Ascending aorta (tissue), 2 donors: ENCODE measurements around the gene GPR63. TPM values are rescaled to one million over a fixed set of nuclear protein-coding genes. Genes with fewer than 3 reads are reported as not detected.

Experiments
- DNase-seq, 2 donors: peaks; one replicate each; pipeline ENCODE4 v3.0.0-alpha.2; 2019; ENCODE audit warnings: low spot score in 2 of 2
- H3K27ac ChIP-seq, 2 donors: fragments of 200-600 bp; sonication (generic); one replicate each; pipeline ENCODE4 v1.5.1; 2016 to 2017; ENCODE audit warnings: mild to moderate bottlenecking in 1 of 2
- H3K27me3 ChIP-seq: fragments of 200-600 bp; sonication (generic); one replicate; pipeline ENCODE4 v1.5.1; 2017
- H3K36me3 ChIP-seq, 2 donors: fragments of 200-600 bp; sonication (generic); one replicate each; pipeline ENCODE4 v1.5.1; 2016
- H3K4me1 ChIP-seq, 2 donors: fragments of 200-600 bp; sonication (generic); one replicate each; pipeline ENCODE4 v1.5.1; 2016 to 2017; ENCODE audit warnings: mild to moderate bottlenecking in 1 of 2
- H3K4me3 ChIP-seq, 2 donors: fragments of 200-600 bp; sonication (generic); one replicate each; pipeline ENCODE4 v1.5.1; 2016 to 2017; ENCODE audit warnings: mild to moderate bottlenecking in 1 of 2
- H3K9me3 ChIP-seq, 2 donors: fragments of 200-600 bp; sonication (generic); one replicate each; pipeline ENCODE4 v1.5.1; 2016
- intact Hi-C: fragments of 100-400 bp; cut with DNase I; formaldehyde crosslinking; loops from one replicate; pipeline ENCODE4 v1.15.1; 2023
- total RNA-seq: library from RNA; depleted of rRNA; stranded (reverse); fragments of >200 nt; gene quantifications from one replicate; pipeline ENCODE4 v1.1.0, GENCODE V29; 2016
- TF ChIP-seq, protein P1 (sequence below), 3 experiments: fragments of 200-600 bp in 2 of 3; fragments of 450-650 bp in 1 of 3; sonication (generic) in 2 of 3; IDR thresholded peaks; one replicate each; pipeline ENCODE4 v1.5.1; 2016 to 2019; ENCODE audit warnings: antibody characterized with exemption in 3 of 3, mild to moderate bottlenecking in 1 of 3, moderate library complexity in 1 of 3

The GPR63 gene
- total RNA-seq, 1 donor from 2014 or later = 0.85 TPM

DNA sequence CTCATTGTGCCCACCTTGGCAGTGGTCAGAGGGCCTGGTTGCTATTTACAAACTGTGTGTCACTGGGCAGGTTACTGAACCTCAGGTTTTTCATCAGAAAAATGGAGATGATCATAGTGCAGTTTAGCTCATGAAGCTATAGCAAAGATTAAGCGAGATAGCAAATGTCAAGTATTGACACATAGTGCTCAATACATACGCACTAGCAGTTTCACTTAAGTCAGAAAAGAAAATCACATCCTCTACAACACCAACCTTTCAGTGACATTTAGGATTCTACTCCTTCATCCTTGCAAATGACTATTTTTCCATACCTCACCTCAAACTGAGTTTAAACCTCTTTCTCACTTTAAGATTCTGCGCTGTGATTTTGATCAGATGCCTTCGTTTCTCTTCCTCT, 16.2 kb downstream of the GPR63 start:
- H3K4me3 ChIP-seq = no peak overlapping the region
- H3K36me3 ChIP-seq = no peaks in the 10 kb centered on the region
- no peak overlapping the region for H3K27ac ChIP-seq
- no peaks in the 10 kb centered on the region for H3K27me3 ChIP-seq
- no peaks in the 10 kb centered on the region for H3K9me3 ChIP-seq
- DNase-seq = no peak
- intact Hi-C loops = no loop called here
- peaks cover 0 to under 1% of the 10 kb centered on the region in 2 donors for H3K4me1 ChIP-seq
- TF ChIP-seq, protein P1, sequence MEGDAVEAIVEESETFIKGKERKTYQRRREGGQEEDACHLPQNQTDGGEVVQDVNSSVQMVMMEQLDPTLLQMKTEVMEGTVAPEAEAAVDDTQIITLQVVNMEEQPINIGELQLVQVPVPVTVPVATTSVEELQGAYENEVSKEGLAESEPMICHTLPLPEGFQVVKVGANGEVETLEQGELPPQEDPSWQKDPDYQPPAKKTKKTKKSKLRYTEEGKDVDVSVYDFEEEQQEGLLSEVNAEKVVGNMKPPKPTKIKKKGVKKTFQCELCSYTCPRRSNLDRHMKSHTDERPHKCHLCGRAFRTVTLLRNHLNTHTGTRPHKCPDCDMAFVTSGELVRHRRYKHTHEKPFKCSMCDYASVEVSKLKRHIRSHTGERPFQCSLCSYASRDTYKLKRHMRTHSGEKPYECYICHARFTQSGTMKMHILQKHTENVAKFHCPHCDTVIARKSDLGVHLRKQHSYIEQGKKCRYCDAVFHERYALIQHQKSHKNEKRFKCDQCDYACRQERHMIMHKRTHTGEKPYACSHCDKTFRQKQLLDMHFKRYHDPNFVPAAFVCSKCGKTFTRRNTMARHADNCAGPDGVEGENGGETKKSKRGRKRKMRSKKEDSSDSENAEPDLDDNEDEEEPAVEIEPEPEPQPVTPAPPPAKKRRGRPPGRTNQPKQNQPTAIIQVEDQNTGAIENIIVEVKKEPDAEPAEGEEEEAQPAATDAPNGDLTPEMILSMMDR (IDR thresholded peaks at IDR 0.05) = no peak

DNA sequence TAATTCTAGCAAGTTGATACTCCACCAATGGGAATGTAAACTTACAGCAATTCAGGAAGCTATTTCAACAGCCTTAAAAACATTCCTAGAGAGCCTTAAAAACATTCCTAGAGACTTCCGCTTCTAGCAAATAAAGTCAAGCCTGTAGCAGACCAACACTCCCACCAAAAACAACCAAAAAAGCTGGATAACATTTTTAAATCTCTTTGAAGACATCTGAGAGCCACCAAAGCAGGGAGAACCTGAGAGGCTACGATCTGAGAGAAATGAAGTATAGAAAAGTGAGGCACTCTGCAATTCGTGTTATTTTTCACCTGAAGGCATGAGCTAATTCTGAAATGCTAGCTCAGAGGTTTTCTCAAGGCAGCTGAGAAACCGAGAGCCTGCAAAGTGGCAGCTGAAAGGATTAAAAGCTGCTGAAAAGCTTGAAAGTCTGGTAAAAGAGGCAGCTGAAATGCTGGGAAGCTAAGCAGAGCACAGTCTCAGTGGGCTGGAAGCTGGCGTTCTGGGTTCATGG, 20.9 kb downstream of the GPR63 start:
- TF ChIP-seq, protein P1 (IDR thresholded peaks at IDR 0.05) = no peak
- no peaks in the 10 kb centered on the region for H3K27me3 ChIP-seq
- H3K4me1 ChIP-seq = peaks cover 0 to 11% of the 10 kb centered on the region in 2 donors
- no peak for DNase-seq
- no peaks in the 10 kb centered on the region for H3K36me3 ChIP-seq
- intact Hi-C loops = no loop called here
- H3K9me3 ChIP-seq = no peaks in the 10 kb centered on the region
- H3K27ac ChIP-seq = no peak overlapping the region
- peak overlapping the region; percentile 2 to 43 for H3K4me3 ChIP-seq

DNA sequence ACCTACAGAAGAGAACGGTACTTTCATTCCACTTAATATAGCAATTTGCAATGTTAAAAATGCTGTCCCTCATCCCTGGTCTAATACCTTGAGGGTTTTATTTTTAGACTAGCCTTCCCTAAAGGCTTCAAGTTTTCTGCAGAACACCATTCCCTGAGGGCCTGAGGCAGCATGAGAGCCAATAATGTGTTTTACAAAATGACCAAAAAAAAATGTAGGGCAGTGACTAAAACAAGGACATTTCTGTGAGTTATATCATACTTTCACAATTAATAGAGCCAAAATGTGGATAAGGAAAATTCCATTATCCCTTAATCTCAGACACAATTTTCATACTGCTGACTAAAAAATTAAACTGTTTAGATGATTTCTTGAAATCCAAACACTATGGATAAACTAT, 22.7 kb downstream of the GPR63 start:
- Histone ChIP-seq H3K36me3 (no peaks in the 10 kb centered on the region), H3K4me1 (peaks cover 0 to 11% of the 10 kb centered on the region in 2 donors), H3K9me3 (no peaks in the 10 kb centered on the region), H3K27me3 (no peaks in the 10 kb centered on the region), H3K4me3 (no peak overlapping the region), H3K27ac (no peak overlapping the region)
- TF ChIP-seq, protein P1 (IDR thresholded peaks at IDR 0.05) = no peak
- DNase-seq = no peak
- intact Hi-C loops = loop anchor here (2.0 kb wide), 1 partner anchor 26 kb away; no protein-coding TSS in a partner anchor

DNA sequence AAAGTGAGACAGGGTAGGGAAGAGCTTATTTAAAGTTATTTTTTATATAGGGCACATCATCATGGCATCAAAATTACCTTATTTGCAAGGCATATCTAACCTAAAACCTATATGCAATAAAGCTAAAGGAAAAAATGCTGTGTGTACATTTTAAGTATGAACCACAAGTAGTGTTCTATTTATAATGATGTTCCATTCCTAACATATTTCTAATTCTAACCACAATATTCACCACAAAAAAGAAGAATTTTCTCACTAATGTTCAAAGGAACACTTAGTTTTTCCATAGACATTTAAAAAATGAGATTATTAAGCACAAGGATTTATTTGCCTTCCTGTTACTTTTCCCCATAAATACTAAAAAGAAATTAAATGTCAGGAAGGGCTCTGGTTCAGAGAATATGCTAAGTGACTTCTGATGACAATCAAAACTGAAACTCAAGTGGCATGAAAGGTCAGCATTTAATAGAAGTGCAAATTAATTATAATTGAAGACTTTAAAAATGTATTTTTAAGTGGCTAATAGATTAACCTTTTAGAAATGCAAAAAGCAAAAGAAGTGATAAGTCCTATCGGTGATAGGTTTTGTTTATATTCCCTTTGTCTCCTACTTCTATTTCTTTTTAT, 25.1 kb downstream of the GPR63 start:
- no peak overlapping the region for H3K4me3 ChIP-seq
- no peak overlapping the region for H3K27ac ChIP-seq
- intact Hi-C loops = no loop called here
- no peaks in the 10 kb centered on the region for H3K27me3 ChIP-seq
- H3K9me3 ChIP-seq = no peaks in the 10 kb centered on the region
- no peaks in the 10 kb centered on the region for H3K36me3 ChIP-seq
- DNase-seq = no peak
- peaks cover 0 to 11% of the 10 kb centered on the region in 2 donors for H3K4me1 ChIP-seq
- TF ChIP-seq, protein P1 (IDR thresholded peaks at IDR 0.05) = no peak

DNA sequence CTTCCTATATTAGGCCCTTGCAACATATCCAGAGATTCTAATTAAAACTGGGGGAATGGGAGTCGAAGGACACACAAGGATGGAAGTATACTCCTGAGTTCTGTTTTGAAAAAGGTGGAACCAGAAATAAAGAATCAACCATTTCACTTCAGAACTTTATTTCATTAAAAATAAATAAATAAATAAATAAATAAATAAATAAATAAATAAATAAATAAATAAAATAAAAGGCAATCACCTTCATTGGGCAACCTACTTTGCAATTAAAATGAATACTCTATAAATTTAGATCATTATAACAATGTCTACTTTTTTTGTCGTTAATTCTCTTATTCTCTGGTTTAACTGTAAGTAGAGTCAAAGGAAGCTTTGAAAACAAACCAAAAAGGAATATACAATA, 25.6 kb downstream of the GPR63 start:
- intact Hi-C loops = no loop called here
- TF ChIP-seq, protein P1 (IDR thresholded peaks at IDR 0.05) = no peak
- H3K9me3 ChIP-seq = no peaks in the 10 kb centered on the region
- peaks cover 0 to 11% of the 10 kb centered on the region in 2 donors for H3K4me1 ChIP-seq
- no peak overlapping the region for H3K27ac ChIP-seq
- H3K4me3 ChIP-seq = no peak overlapping the region
- H3K27me3 ChIP-seq = no peaks in the 10 kb centered on the region
- H3K36me3 ChIP-seq = no peaks in the 10 kb centered on the region
- DNase-seq = no peak
